ENCODE results near the gene RPL41. TPM values are rescaled to one million over a fixed set of nuclear protein-coding genes. Genes with fewer than 3 reads are reported as not detected.

RPL41 gene
- total and polyA plus RNA-seq, 10 of the 15 experiments (the other 5 are each of a cell fraction or from before 2014, with no cell fraction given), result 4,144 to 19,112 (median 8,004) TPM

DNA sequence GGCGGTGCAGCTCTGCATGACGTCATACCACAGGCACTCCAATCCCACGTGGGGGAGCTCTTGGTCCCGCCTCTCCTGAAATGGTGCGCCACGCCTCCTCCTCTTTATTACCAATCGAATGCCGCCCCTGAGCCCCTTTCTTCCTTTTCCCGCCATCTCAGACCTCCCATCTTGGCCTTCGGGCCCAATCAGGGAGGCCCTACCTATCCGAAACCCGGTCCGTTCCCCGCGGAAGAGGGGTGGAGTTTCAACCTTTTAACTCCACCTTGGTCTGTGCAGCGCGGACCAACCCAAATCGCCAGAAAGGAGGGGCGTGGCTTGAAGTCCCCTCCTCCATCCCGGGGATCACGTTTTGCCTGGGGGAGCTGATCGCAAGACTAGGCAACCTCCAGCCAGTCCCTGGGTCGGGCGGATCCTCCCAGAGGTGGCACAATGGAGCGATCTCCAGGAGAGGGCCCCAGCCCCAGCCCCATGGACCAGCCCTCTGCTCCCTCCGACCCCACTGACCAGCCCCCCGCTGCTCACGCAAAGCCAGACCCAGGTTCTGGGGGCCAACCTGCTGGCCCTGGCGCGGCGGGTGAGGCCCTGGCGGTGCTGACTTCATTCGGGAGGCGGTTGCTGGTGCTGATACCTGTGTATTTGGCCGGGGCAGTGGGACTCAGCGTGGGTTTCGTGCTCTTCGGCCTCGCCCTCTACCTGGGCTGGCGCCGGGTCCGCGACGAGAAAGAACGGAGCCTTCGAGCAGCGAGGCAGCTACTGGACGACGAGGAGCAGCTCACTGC lies 11.6 kb downstream of the RPL41 start, which contains the start of gene ESYT1 (continued):
- peak; percentile 86 for TF ChIP-seq CREB1 (IDR thresholded peaks at IDR 0.05; ENCODE audit: low read depth)
- TF ChIP-seq SMAD5 (IDR thresholded peaks at IDR 0.05; ENCODE audit: low read depth), result no peak
- no peak for TF ChIP-seq CTCF (IDR thresholded peaks at IDR 0.05 in 2 of 3, conservative IDR thresholded peaks at IDR 0.05 in 1 of 3; ENCODE audit: control insufficient read depth in 2 of 3, extremely low read depth in 1 of 3, insufficient read depth in 1 of 3, low read depth in 3 of 3, low read length in 3 of 3)
- TF ChIP-seq RAD51 (IDR thresholded peaks at IDR 0.05), result peak; percentile 89

DNA sequence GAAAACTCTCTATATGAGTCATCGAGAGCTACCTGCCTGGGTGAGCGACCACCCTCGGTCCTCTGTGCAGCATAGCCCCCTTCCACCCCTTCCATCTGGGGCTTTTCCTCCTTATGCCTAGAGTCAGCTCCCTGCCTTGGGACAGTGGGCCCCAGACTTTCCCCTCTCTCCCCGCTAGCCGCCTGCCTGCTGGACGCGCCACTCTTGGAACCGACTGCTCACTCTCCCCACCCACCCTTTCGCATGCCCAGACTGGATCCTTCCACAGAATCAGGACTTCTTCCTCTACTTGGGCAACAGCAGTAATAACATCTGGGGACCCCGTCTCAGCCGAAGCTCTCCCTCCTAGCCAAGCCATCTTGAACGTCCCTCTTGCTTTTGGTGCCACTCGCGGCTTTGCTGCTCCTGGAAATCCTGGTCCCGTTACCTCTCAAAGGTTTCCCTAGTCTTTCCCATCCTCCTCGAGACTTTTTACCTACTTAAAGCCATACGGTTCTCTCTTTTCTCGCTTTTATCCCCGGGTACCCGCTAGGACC lies 12.3 kb downstream of the RPL41 start:
- ChIA-PET CTCF (interaction anchor here (0.9 to 10.3 kb wide), 12 partner anchors 8 to 390 kb away, joined by 3 to 129 read pairs (median 11); partner anchors contain the start of genes PA2G4, RNF41, RPL41 and SMARCC2), POLR2A (interaction anchor here (1.0 to 4.5 kb wide), 15 partner anchors 8 to 508 kb away, joined by 3 to 56 read pairs (median 5); partner anchors contain the start of genes ANKRD52, CNPY2, MYL6 and MYL6B), RAD21 (ENCODE audit: unreplicated experiment) (interaction anchor here (0.6 to 6.8 kb wide), 12 partner anchors 9 to 505 kb away, joined by 3 to 98 read pairs (median 5); partner anchors contain the start of genes MYL6, MYL6B, RPL41 and SMARCC2), SMC1A (ENCODE audit: uncharacterized antibody, unreplicated experiment) (interaction anchor here (0.6 to 4.8 kb wide), 11 partner anchors 10 to 508 kb away, joined by 3 to 68 read pairs (median 6); partner anchors contain the start of genes MYL6, MYL6B, PA2G4 and RNF41)
- 0 out of 2 replicates have a peak, but pooled peaks have one; percentile 1 for TF ChIP-seq MXI1 (IDR thresholded peaks at IDR 0.05; ENCODE audit: low read depth, low read length)
- peak; percentile 41; the same call in 1 of the 2 replicates for TF ChIP-seq IRF4 (IDR thresholded peaks at IDR 0.05; ENCODE audit: low read depth, low read length)
- no peak for TF ChIP-seq PRDM15 (CRISPR knock-in tag; IDR thresholded peaks at IDR 0.05)
- no peak for TF ChIP-seq ZNF207 (IDR thresholded peaks at IDR 0.05; ENCODE audit: borderline replicate concordance)
- TF ChIP-seq JUND (IDR thresholded peaks at IDR 0.05; ENCODE audit: low read depth, low read length), result 0 out of 2 replicates have a peak, but pooled peaks have one; percentile 29
- TF ChIP-seq JUNB (IDR thresholded peaks at IDR 0.05), result peak; percentile 49
- under 1% methylated on average over 20 of the region's 20 CpGs for WGBS (ENCODE audit: insufficient coverage, insufficient replicate concordance, low lambda C conversion rate, missing lambda C conversion rate)
- Histone ChIP-seq H3K79me2 (ENCODE audit: control insufficient read depth, insufficient read depth, low read length) (peaks cover 21% of the 10 kb centered on the region), H3K4me3 (peak overlapping the region; percentile 93), H3K4me2 (ENCODE audit: control insufficient read depth, insufficient read depth) (peak overlapping the region; percentile 98), H3K9ac (ENCODE audit: control insufficient read depth, insufficient read depth, low read length) (peak overlapping the region; percentile 78), H3K9me3 (replicated peaks; ENCODE audit: control insufficient read depth, insufficient read depth, low read length) (no peaks in the 10 kb centered on the region), H2AFZ (ENCODE audit: control insufficient read depth, low read depth, low read length) (peak overlapping the region; percentile 69), H3K27me3 (replicated peaks in 1 of 2; ENCODE audit: control insufficient read depth in 2 of 2, insufficient read depth in 2 of 2, low read length in 1 of 2) (no peaks in the 10 kb centered on the region), H3K27ac (ENCODE audit: control insufficient read depth, insufficient read depth) (peak overlapping the region; percentile 63), H4K20me1 (ENCODE audit: control insufficient read depth, insufficient read depth) (no peaks in the 10 kb centered on the region), H3K4me1 (ENCODE audit: control insufficient read depth, insufficient read depth, low read length) (peaks cover 24% of the 10 kb centered on the region), H3K36me3 (ENCODE audit: control insufficient read depth in 2 of 2, insufficient read depth in 2 of 2, low read length in 1 of 2) (peaks cover 14 to 16% of the 10 kb centered on the region in 2 experiments)
- in situ Hi-C loops (cut with MboI) (no loop called here), intact Hi-C loops (cut with micrococcal nuclease; ENCODE audit: unreplicated experiment) (loop anchor here (5.0 to 10.0 kb wide), 2 partner anchors 339 to 516 kb away; partner anchors contain the start of genes ATP5F1B and SPRYD4)
- ATAC-seq (peak; percentile 5; the same call in 1 of the 3 replicates), DNase-seq (ENCODE audit: low read depth, low spot score) (no peak), FAIRE-seq (no peak)
- no TSS peak for BruUV-seq (replicated peaks)
